ENCODE data around the gene NUDCD3. TPM values are rescaled to one million over a fixed set of nuclear protein-coding genes. Genes with fewer than 3 reads are reported as not detected.

The NUDCD3 gene
- polyA plus RNA-seq, 4 donors = 71.0 to 90.3 (median 87.6) TPM

- DNase-seq (ENCODE audit: low read depth in 4 of 4, low spot score in 3 of 4) = no peak
Measured at GRCh38 chr7:44408596-44408995, 81.9 kb downstream of the NUDCD3 start.

- no peak for DNase-seq (ENCODE audit: low read depth in 4 of 4, low spot score in 3 of 4)
Measured at GRCh38 chr7:44403775-44404174, 86.7 kb downstream of the NUDCD3 start.

GRCh38 chr7:44403176-44403759 lies 87.2 kb downstream of the NUDCD3 start:
- DNase-seq (ENCODE audit: low read depth in 4 of 4, low spot score in 3 of 4) = no peak

GRCh38 chr7:44402401-44403060 lies 87.9 kb downstream of the NUDCD3 start:
- no peak for DNase-seq (ENCODE audit: low read depth in 4 of 4, low spot score in 3 of 4)

GRCh38 chr7:44401692-44402091 lies 88.8 kb downstream of the NUDCD3 start:
- DNase-seq (ENCODE audit: low read depth in 4 of 4, low spot score in 3 of 4) = no peak

GRCh38 chr7:44400033-44400511 lies 90.4 kb downstream of the NUDCD3 start:
- DNase-seq (ENCODE audit: low read depth in 4 of 4, low spot score in 3 of 4) = no peak

- DNase-seq (ENCODE audit: low read depth in 4 of 4, low spot score in 3 of 4) = no peak
Measured at GRCh38 chr7:44398953-44399574, 91.4 kb downstream of the NUDCD3 start.

GRCh38 chr7:44398511-44398911 lies 91.9 kb downstream of the NUDCD3 start:
- DNase-seq (ENCODE audit: low read depth in 4 of 4, low spot score in 3 of 4) = no peak

GRCh38 chr7:44396931-44397545 lies 93.4 kb downstream of the NUDCD3 start:
- DNase-seq (ENCODE audit: low read depth in 4 of 4, low spot score in 3 of 4) = no peak

GRCh38 chr7:44396496-44396895 lies 94.0 kb downstream of the NUDCD3 start:
- DNase-seq (ENCODE audit: low read depth in 4 of 4, low spot score in 3 of 4) = peak in 3 of 4 donors; percentile 22 to 51 (median 47)

GRCh38 chr7:44395067-44395466 lies 95.4 kb downstream of the NUDCD3 start:
- no peak for DNase-seq (ENCODE audit: low read depth in 4 of 4, low spot score in 3 of 4)

- DNase-seq (ENCODE audit: low read depth in 4 of 4, low spot score in 3 of 4) = no peak
Measured at GRCh38 chr7:44394636-44395035, 95.8 kb downstream of the NUDCD3 start.

GRCh38 chr7:44394112-44394447 lies 96.4 kb downstream of the NUDCD3 start:
- no peak for DNase-seq (ENCODE audit: low read depth in 4 of 4, low spot score in 3 of 4)

- no peak for DNase-seq (ENCODE audit: low read depth in 4 of 4, low spot score in 3 of 4)
Measured at GRCh38 chr7:44393238-44394111, 97.0 kb downstream of the NUDCD3 start.

GRCh38 chr7:44392618-44393010 lies 97.8 kb downstream of the NUDCD3 start:
- no peak for DNase-seq (ENCODE audit: low read depth in 4 of 4, low spot score in 3 of 4)

GRCh38 chr7:44391746-44392617 lies 98.5 kb downstream of the NUDCD3 start:
- DNase-seq (ENCODE audit: low read depth in 4 of 4, low spot score in 3 of 4) = no peak

- DNase-seq (ENCODE audit: low read depth in 4 of 4, low spot score in 3 of 4) = no peak
Measured at GRCh38 chr7:44391171-44391570, 99.3 kb downstream of the NUDCD3 start.

GRCh38 chr7:44390701-44391100 lies 99.8 kb downstream of the NUDCD3 start:
- no peak for DNase-seq (ENCODE audit: low read depth in 4 of 4, low spot score in 3 of 4)

GRCh38 chr7:44388089-44388970 lies 102.1 kb downstream of the NUDCD3 start:
- no peak for DNase-seq (ENCODE audit: low read depth in 4 of 4, low spot score in 3 of 4)

All from left renal pelvis (tissue), 4 donors.